PFSK-1 (cell line): ENCODE results near the gene MED12.

ENCODE experiments used
- FOXP2 ChIP-seq: optimal IDR thresholded peaks from 2 replicates; pipeline ENCODE3; 2011; ENCODE audit warnings: borderline replicate concordance, control low read depth, inconsistent platforms; ENCODE audit not compliant: insufficient read depth; ENCODE audit errors: extremely low read length, extremely low read depth
- POLR2AphosphoS5 ChIP-seq: IDR thresholded peaks from 2 replicates; pipeline ENCODE4 v1.6.1; 2012; ENCODE audit warnings: low read depth, mild to moderate bottlenecking, control low read depth, low read length, moderate library complexity
- SIN3A ChIP-seq: IDR thresholded peaks from 2 replicates; pipeline ENCODE4 v1.6.1; 2012; ENCODE audit warnings: mild to moderate bottlenecking, low read length, moderate library complexity, borderline replicate concordance; ENCODE audit not compliant: insufficient read depth
- TAF1 ChIP-seq: IDR thresholded peaks from 2 replicates; pipeline ENCODE4 v1.6.1; 2012; ENCODE audit warnings: low read length, control low read depth, borderline replicate concordance; ENCODE audit not compliant: insufficient read depth
- TF ChIP-seq, protein P1 (sequence below), 2 experiments: IDR thresholded peaks; 2 replicates each; pipeline versions ENCODE4 v1.6.1 to v1.8.0; 2011 to 2012; ENCODE audit warnings: low read depth in 2 of 2, low read length in 2 of 2, control low read depth in 1 of 2, inconsistent platforms in 1 of 2, mild to moderate bottlenecking in 1 of 2, moderate library complexity in 1 of 2; ENCODE audit not compliant: insufficient read depth in 1 of 2

DNA sequence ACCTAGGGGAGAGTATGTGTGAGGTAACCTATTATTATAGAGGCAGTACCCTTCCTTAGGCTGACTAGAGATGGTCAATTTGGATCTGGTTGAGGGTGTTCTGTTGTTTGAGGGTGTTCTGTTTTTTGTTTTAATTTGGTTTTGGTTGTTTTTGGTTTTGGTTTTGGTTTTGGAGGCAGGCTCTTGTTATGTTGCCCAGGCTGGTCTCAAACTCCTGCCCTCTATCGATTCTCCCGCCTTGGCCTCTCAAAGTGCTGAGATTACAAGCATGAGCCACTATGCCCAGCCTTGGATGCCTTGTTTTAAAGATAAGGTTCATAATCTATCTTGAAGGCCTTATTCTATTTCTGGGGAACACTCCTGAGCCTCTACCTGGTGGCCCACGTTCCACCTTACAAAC, 12.8 kb upstream of the MED12 start:
- TF ChIP-seq, protein P1, sequence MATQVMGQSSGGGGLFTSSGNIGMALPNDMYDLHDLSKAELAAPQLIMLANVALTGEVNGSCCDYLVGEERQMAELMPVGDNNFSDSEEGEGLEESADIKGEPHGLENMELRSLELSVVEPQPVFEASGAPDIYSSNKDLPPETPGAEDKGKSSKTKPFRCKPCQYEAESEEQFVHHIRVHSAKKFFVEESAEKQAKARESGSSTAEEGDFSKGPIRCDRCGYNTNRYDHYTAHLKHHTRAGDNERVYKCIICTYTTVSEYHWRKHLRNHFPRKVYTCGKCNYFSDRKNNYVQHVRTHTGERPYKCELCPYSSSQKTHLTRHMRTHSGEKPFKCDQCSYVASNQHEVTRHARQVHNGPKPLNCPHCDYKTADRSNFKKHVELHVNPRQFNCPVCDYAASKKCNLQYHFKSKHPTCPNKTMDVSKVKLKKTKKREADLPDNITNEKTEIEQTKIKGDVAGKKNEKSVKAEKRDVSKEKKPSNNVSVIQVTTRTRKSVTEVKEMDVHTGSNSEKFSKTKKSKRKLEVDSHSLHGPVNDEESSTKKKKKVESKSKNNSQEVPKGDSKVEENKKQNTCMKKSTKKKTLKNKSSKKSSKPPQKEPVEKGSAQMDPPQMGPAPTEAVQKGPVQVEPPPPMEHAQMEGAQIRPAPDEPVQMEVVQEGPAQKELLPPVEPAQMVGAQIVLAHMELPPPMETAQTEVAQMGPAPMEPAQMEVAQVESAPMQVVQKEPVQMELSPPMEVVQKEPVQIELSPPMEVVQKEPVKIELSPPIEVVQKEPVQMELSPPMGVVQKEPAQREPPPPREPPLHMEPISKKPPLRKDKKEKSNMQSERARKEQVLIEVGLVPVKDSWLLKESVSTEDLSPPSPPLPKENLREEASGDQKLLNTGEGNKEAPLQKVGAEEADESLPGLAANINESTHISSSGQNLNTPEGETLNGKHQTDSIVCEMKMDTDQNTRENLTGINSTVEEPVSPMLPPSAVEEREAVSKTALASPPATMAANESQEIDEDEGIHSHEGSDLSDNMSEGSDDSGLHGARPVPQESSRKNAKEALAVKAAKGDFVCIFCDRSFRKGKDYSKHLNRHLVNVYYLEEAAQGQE (IDR thresholded peaks at IDR 0.05; ENCODE audit: insufficient read depth in 1 of 2, low read depth in 2 of 2, low read length in 2 of 2): no peak
- TF ChIP-seq POLR2AphosphoS5 (no peak), SIN3A (no peak), TAF1 (no peak), FOXP2 (no peak)
